ENCODE measurements around the gene BRAF.

GRCh38 chr7:140774371-140774770, 150.4 kb downstream of the BRAF start:
- TF ChIP-seq CTCF (IDR thresholded peaks at IDR 0.05), result no peak
- no peak for TF ChIP-seq POLR2A (IDR thresholded peaks at IDR 0.05)

Data from prostate gland (tissue), 2 donors.